Peyer's patch (tissue), 4 donors: Measurements from ENCODE around the gene PRR33.

Experiments
- CTCF ChIP-seq, 6 experiments: fragments of 450-650 bp in 4 of 6; fragments of 200-600 bp in 2 of 6; sonication (generic) in 1 of 6; IDR thresholded peaks; one replicate each; pipeline ENCODE4 v1.5.1; 2017 to 2019; ENCODE audit warnings: antibody characterized with exemption in 6 of 6, mild to moderate bottlenecking in 3 of 6, moderate library complexity in 1 of 6
- POLR2A ChIP-seq, 2 donors: fragments of 450-650 bp; IDR thresholded peaks; one replicate each; pipeline ENCODE4 v1.5.1; 2017; ENCODE audit warnings: antibody characterized with exemption in 2 of 2, mild to moderate bottlenecking in 2 of 2, moderate library complexity in 2 of 2

DNA sequence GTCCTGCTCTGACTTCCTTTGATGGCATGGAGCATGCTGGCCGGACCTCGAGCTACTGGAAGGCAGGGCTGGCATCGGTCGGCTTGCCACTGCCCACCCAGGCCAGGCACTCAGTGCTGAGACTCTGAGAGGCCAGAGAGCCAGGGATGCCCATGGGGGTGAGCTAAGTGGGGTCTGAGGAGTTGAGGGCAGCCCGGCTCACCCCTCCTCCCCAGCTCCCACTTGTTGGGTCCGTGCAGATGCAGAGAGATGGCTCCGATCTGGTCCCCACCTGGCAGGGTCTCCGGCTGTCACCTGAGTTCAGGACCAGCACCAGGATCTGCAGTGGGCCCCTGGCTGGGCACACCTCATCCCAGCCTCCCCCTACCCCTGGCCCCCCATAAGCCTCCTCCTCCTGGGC, 25.5 kb downstream of the PRR33 start:
- no peak for TF ChIP-seq CTCF (IDR thresholded peaks at IDR 0.05)
- no peak for TF ChIP-seq POLR2A (IDR thresholded peaks at IDR 0.05)
